Suprapubic skin (tissue), 4 donors: ENCODE data around the gene TAF11L12. TPM values are rescaled to one million over a fixed set of nuclear protein-coding genes. Genes with fewer than 3 reads are reported as not detected.

Experiments
- DNase-seq, 2 donors: peaks; one replicate each; pipeline ENCODE4 v3.0.0-alpha.2; 2019; ENCODE audit warnings: low spot score in 2 of 2
- H3K27ac ChIP-seq: fragments of 200-600 bp; sonication (generic); one replicate; pipeline ENCODE4 v1.5.1; 2019
- H3K27me3 ChIP-seq: fragments of 200-600 bp; sonication (generic); one replicate; pipeline ENCODE4 v1.5.1; 2019
- H3K36me3 ChIP-seq: fragments of 200-600 bp; sonication (generic); one replicate; pipeline ENCODE4 v1.5.1; 2019
- H3K4me1 ChIP-seq: fragments of 200-600 bp; sonication (generic); one replicate; pipeline ENCODE4 v1.5.1; 2019
- H3K4me3 ChIP-seq: fragments of 200-600 bp; sonication (generic); one replicate; pipeline ENCODE4 v1.5.1; 2019; ENCODE audit warnings: mild to moderate bottlenecking
- H3K9me3 ChIP-seq: fragments of 200-600 bp; sonication (generic); one replicate; pipeline ENCODE4 v1.5.1; 2019
- EP300 ChIP-seq: sonication (generic); formaldehyde crosslinking; IDR thresholded peaks from one replicate; pipeline ENCODE4 v1.6.1; 2017; ENCODE audit warnings: antibody characterized with exemption
- POLR2A ChIP-seq, 2 donors: fragments of 450-650 bp; IDR thresholded peaks; one replicate each; pipeline ENCODE4 v1.6.1; 2017; ENCODE audit warnings: antibody characterized with exemption in 2 of 2, mild to moderate bottlenecking in 2 of 2, moderate library complexity in 2 of 2
- POLR2AphosphoS5 ChIP-seq, 3 donors: sonication (generic); formaldehyde crosslinking; IDR thresholded peaks; one replicate each; pipeline ENCODE4 v1.6.1; 2017; ENCODE audit warnings: antibody characterized with exemption in 3 of 3
- WGBS: methylation state at CpG from one replicate; pipeline ENCODE4 v1.1.5; 2018; 5-methylcytosine and 5-hydroxymethylcytosine counted together
- total RNA-seq, 4 donors: library from RNA; depleted of rRNA; stranded (reverse); fragments of >200 nt; gene quantifications; one replicate each; pipeline ENCODE4 v1.1.0, GENCODE V29; 2016
- TF ChIP-seq, protein P1 (sequence below), 2 donors: fragments of 200-600 bp in 1 of 2; fragments of 450-650 bp in 1 of 2; sonication (generic) in 1 of 2; IDR thresholded peaks; one replicate each; pipeline ENCODE4 v1.5.1; 2016 to 2019; ENCODE audit warnings: antibody characterized with exemption in 2 of 2, mild to moderate bottlenecking in 1 of 2, moderate library complexity in 1 of 2

Gene TAF11L12
- total RNA-seq, 4 donors from 2014 or later, result not detected

- TF ChIP-seq POLR2A (IDR thresholded peaks at IDR 0.05) (no peak), EP300 (no peak), POLR2AphosphoS5 (IDR thresholded peaks at IDR 0.05) (no peak)
- TF ChIP-seq, protein P1, sequence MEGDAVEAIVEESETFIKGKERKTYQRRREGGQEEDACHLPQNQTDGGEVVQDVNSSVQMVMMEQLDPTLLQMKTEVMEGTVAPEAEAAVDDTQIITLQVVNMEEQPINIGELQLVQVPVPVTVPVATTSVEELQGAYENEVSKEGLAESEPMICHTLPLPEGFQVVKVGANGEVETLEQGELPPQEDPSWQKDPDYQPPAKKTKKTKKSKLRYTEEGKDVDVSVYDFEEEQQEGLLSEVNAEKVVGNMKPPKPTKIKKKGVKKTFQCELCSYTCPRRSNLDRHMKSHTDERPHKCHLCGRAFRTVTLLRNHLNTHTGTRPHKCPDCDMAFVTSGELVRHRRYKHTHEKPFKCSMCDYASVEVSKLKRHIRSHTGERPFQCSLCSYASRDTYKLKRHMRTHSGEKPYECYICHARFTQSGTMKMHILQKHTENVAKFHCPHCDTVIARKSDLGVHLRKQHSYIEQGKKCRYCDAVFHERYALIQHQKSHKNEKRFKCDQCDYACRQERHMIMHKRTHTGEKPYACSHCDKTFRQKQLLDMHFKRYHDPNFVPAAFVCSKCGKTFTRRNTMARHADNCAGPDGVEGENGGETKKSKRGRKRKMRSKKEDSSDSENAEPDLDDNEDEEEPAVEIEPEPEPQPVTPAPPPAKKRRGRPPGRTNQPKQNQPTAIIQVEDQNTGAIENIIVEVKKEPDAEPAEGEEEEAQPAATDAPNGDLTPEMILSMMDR (IDR thresholded peaks at IDR 0.05), result no peak
- Histone ChIP-seq H3K27me3 (no peaks in the 10 kb centered on the region), H3K36me3 (no peaks in the 10 kb centered on the region), H3K4me3 (no peak overlapping the region), H3K9me3 (no peaks in the 10 kb centered on the region), H3K27ac (no peak overlapping the region), H3K4me1 (no peaks in the 10 kb centered on the region)
- 63% methylated on average over 1 of the region's 6 CpGs for WGBS
- no peak for DNase-seq
These were observed 45.7 kb downstream of the TAF11L12 start for GRCh38 chr5:17655921-17656320.

Other genes with a start within 250 kb of the TAF11L12 start
- gene TAF11L2, start 112.2 kb upstream of the TAF11L12 start, total RNA-seq, result not detected
- gene TAF11L3, start 92.0 kb upstream of the TAF11L12 start, total RNA-seq, result not detected
- not detected for gene TAF11L4, start 88.6 kb upstream of the TAF11L12 start, total RNA-seq
- not detected for gene TAF11L5, start 85.2 kb upstream of the TAF11L12 start, total RNA-seq
- gene TAF11L6, start 81.7 kb upstream of the TAF11L12 start, total RNA-seq, result not detected
- gene TAF11L7, start 24.6 kb upstream of the TAF11L12 start, total RNA-seq, result not detected
- not detected for gene TAF11L8, start 19.4 kb upstream of the TAF11L12 start, total RNA-seq
- not detected for gene TAF11L9, start 16.0 kb upstream of the TAF11L12 start, total RNA-seq
- gene TAF11L10, start 12.6 kb upstream of the TAF11L12 start, total RNA-seq, result not detected
- gene TAF11L11, start 6.2 kb upstream of the TAF11L12 start, total RNA-seq, result not detected
- not detected for gene TAF11L13, start 21.7 kb downstream of the TAF11L12 start, total RNA-seq
- gene TAF11L14, start 24.1 kb downstream of the TAF11L12 start, total RNA-seq, result not detected